NCI-H748 treated with DMSO at 0.1 percent for 48 hours (cell line): Measurements from ENCODE around the gene STAC2.

Source experiments
- DNase-seq: peaks from one replicate; lab custom pipeline; 2025; lab: John Stamatoyannopoulos, UW

The STAC2 gene

GRCh38 chr17:39231591-39232551, 6.1 kb upstream of the STAC2 start:
- DNase-seq: no peak

- DNase-seq: no peak
Measured at GRCh38 chr17:39231091-39231561, 5.4 kb upstream of the STAC2 start.

DNA sequence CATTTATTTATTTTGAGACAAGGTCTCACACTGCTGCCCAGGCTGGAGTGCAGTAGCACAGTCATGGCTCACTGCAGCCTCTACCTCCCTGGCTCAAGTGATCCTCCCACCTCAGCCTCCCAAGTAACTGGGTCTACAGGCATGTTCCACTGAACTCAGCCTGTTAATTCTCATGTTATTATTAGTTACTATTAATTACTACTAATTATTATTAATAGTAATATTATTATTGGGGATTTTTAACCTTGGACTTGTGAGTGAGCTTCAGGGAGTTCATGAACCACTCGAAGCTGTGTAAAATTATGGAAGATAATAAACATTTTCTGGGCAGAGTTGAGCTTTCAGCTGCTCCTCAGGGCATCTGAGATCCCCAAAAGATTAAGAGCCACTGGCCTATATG, 4.6 kb upstream of the STAC2 start:
- DNase-seq: no peak

- no peak for DNase-seq
Measured at GRCh38 chr17:39229274-39229913, 3.6 kb upstream of the STAC2 start.

DNA sequence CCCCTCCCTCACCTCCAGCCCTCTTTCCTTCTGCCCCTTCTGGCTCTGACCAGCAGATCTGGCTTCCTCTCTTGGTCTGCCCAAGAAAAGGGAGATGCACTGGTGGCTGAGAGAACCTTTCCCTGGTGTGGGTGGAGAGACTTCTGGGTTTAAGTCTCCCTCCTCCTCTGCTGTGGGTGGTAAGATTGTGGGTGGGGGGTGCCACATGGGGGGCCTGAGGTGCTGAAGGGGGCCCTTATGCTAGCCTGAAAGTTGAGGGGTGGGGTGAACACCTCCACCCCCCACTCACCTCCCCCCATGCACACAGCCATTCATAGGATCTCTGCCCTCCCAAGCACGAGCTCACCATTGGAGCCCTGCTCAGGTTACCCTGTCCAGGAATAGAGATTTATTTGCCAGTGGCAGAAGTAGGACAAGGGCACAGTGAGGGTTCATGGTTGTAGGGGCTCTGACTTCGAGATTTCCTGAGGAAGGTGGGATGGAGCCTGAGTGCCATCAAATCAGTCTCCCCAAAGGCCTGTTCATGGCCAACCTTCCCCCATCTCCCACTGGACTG, 1.7 kb upstream of the STAC2 start:
- no peak for DNase-seq

GRCh38 chr17:39225959-39226683, 376 bp upstream of the STAC2 start:
- DNase-seq: peak; percentile 89

DNA sequence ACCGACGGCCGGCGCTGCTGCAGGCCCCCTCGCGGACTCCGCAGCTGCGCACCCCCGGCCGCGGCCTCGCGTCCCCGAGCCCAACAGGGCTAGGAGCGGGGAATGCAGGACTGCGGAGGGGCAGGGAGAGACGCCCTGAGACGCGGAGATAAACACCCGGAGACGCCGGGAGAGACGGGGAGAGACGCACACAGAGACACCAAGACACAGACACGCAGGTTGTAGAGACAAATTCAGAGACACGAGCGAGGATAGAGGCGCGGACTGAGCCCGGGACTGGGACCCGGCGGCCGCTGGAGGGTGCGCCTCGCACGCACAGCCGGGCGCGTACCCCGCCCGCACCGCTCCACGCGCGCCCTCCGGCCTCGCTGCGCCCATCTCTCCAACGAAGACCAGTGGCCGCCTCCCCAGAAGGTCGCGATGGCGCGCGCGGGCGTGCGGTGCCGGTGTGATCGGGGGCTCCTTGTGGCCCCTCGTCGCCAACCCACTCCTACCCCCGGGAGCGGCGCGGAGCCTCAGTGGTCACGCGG, 902 bp downstream of the STAC2 start:
- DNase-seq: peak; percentile 8

DNA sequence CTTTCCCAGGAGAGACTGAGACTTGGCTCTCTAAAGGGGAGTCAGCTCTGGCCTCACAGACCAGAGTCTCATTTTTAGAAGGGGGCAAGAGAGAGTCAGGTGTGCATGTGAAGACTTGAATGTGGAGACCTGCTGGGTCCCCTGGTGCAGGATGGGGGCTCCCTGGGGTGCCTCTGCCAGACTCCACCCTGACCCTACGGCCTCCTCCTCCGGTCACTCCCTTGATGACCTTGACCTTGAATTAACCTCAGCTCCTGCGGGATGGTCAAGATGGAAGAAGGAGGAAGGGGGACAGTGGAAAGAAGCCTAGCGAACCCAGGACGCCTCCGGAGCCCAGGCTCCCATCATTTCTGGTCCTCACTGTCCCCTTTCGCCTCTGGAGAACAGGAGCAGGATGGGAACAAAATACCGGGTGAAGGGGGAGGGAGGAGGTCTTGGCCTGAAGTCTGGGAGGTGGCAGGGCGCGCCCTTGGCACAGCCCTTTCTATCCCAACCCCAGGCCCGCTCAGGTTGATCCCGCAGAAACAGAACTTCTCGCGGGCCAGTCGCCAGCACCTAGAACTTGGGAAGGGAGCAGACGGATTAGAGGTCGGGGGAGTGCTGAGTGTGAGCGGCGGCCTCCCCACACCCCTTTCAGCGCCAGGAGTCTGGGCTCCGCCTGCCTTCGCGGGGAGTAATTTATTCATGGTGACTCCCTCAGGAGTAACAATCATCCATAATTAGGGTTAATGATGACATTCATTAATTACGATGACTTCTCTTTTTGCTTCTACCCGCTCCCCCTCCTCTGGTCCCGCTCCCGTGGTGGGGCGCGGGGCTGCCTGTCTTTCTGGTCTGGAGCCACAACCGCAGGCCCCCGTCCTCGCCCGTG, 1.6 kb downstream of the STAC2 start:
- no peak for DNase-seq

DNA sequence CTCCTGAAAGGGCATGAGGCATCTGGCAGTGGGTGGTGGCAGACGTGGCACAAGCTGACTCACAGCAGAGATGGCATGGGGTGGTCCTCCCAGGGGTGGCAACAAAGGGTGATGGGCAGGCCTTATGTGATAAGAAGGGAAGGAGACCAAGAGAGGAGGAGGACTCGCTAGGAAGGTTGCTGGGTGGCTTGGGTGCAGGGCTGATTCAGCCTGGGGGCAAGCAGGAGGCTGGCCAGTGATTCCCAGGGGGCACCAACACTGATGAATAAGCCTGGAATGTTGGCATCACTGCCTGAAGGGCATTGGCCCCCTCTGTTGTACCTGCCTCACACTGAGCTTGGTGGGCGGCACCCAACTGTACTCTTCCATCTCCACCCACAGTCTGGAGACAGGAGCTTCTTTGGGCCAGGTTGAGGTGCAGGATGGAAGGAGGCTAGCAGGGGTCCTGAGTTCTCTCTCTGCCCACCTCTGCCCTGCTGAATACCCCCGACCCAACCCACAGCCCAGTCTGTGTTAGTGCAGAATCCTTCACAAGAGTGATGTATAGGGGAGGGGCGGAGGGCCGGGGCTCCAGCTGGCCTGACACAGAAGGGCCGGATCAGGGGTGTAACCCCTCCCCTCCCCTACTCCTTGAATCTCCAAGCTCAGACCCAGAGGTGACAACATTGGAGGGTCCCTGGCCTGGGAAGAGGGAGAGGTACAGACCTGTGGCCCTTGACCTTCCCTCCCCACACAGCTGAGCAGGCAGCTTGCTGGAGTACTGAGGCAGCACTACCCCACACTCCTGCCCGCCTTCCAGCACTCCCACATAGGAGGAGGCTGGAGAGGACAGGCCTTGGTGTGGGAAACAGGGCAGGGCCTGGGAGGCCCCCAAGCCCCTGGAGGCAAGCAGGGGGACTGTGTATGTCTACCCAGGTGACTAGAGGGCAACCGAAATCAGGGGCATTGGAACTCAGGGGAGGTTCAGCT, 2.6 kb downstream of the STAC2 start:
- DNase-seq: no peak

DNA sequence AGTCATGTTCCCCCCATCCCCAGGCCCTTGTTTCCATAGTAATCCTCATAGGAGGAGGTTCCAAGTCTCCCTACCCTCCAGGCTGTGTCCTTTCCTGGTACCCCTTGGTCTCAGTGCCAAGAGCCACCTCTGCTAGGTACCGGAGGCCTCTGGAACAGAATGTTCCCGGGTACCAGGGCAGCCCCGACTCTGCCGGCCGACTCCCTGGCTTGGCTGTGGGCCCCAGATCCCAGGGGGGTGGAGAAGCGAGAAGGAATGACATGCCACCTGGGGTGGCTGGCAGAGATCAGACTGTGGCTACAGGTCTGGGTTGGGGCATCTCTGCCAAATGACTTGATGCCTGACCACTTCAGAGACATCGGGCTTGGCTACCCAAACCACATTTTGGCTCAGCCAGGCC, 3.6 kb downstream of the STAC2 start:
- DNase-seq: no peak

- no peak for DNase-seq
Measured at GRCh38 chr17:39221572-39221971, 4.2 kb downstream of the STAC2 start.

GRCh38 chr17:39219647-39220154, 6.0 kb downstream of the STAC2 start:
- DNase-seq: no peak

DNA sequence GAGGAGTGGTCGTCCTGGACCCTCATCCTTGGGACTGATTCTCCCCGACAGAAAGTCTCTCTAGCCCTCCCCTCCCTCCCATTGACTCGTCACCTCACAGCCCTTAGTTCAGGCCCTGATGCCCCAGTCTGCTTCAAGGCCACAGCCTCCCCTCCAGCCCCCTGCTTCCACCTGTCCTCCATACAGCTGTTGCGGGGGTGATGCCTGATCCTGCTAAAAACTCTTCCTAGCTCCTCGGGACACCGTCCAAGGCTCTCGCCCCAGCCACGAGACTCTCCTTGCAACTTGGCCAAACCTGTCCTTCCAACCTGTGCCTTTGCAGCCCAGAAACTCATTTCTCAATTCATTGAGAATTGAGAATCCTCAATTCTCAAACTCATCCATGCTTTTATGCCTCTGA, 6.8 kb downstream of the STAC2 start:
- DNase-seq: no peak

DNA sequence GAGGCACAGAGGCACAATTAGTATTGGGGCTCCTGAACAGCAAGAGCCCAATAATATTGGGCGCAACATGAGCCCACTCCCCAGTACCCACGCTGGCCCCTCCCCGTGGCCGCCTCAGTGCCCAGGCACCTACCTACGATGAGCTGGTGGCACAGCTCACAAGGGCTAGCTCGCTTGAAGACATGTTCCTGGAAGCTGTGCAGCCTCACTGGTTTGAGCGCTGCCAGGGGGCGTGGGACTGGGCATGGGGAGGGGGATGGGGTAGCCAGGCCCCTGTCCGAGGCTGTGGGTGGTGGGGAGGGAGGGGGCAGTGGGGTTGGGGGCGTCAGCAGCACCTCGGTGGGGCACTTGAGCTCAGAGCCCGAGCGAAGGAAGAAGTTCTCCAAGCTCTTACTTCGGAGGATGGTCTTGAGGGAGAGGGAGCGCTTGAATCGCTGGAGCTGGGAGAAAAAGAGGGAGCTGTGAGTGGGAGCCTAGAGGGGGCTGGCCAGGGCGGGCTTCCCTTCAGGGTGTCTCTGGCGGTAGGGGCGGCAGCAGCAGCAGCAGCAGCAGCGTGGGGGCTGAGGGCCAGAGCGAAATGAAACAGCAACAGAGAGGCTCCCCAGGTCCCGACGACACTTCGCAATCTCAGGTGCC, 7.9 kb downstream of the STAC2 start:
- DNase-seq: no peak

DNA sequence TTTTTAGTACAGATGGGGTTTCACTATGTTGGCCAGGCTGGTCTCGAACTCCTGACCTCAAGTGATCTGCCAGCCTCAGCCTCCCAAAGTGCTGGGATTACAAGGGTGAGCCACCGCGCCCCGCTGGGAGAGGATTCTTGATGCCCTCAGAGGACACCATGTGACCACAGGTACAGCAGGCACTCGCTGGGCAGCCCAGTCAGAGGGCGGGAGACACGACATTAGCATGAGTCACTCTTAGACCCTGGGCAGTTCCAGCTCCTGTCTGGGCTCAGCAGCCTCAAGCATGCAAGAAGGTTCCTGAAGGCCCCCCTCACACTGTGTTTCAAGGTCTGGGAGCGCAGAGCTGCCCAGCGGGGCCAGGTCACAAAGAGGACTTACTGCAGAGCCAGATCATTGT, 11.9 kb downstream of the STAC2 start:
- no peak for DNase-seq

- no peak for DNase-seq
Measured at GRCh38 chr17:39212841-39213480, 12.8 kb downstream of the STAC2 start.

GRCh38 chr17:39212195-39212810, 13.4 kb downstream of the STAC2 start:
- no peak for DNase-seq

DNA sequence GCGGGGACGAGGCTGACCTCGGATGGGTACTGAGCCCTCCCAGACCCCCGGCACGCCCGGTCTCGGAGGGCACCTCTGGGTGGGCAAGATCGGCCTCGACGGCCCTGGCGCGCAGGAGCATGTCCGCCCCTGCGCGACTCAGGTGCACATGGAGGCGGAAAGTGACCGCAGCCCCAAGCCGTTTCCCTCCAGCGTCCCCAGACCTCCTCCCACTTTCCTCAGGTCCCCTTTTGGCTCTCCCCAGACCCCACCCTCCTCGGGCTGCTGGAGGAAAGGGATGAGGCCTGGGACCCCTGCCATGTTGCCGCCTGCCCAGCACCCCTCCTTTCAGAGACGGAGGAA, 15.7 kb downstream of the STAC2 start:
- DNase-seq: no peak
